HCT116 (cell line): ENCODE data around the gene MTERF4. TPM values are rescaled to one million over a fixed set of nuclear protein-coding genes. Genes with fewer than 3 reads are reported as not detected.

Experiments used
- ATAC-seq: fragments of 200-7000 bp; cut with Tn5 transposase; 2 replicates; pipeline ENCODE4 v1.9.1; 2020; ENCODE audit warnings: mild to moderate bottlenecking, moderate library complexity
- BruUV-seq: library from RNA; stranded (reverse); fragments of 400-500 nt; replicated peaks from 2 replicates; lab custom pipeline; 2021; lab: Mats Ljungman, UMichigan
- CTCF ChIA-PET: fragments of 300-600 bp; sonication (Branson Sonifier 250); formaldehyde crosslinking; loops from one replicate; lab custom pipeline; 2021; ENCODE audit warnings: antibody characterized with exemption; lab: Charles Lee
- POLR2A ChIA-PET: fragments of 300-600, 350-600 bp; sonication (Branson Sonifier 250); formaldehyde crosslinking; loops from one replicate; lab custom pipeline; 2021; ENCODE audit warnings: antibody characterized with exemption; lab: Charles Lee
- RAD21 ChIA-PET, 2 experiments: fragments of 300-600 bp; sonication (Branson Sonifier 250); formaldehyde crosslinking; loops; one replicate each; lab custom pipeline; 2023; ENCODE audit warnings: low total read pairs in 2 of 2; ENCODE audit not compliant: uncharacterized antibody in 2 of 2, unreplicated experiment in 2 of 2, low non-redundant PET in 1 of 2; lab: Charles Lee
- DNase-seq: peaks from one replicate; pipeline ENCODE4 v3.0.0-alpha.2; 2010; ENCODE audit warnings: low read depth, low spot score
- H2AFZ ChIP-seq: fragments of 200-600 bp; shearing (Covaris generic), sonication (generic); 2 replicates; pipeline ENCODE4 v1.6.1; 2017; ENCODE audit warnings: low read depth, mixed run types, mixed read lengths, antibody characterized with exemption, low read length; ENCODE audit not compliant: poor library complexity, severe bottlenecking
- H3K27ac ChIP-seq: 2 replicates; pipeline ENCODE4 v1.5.1; 2012; ENCODE audit warnings: low read depth, low read length
- H3K27me3 ChIP-seq: fragments of 200-600 bp; sonication (generic); 2 replicates; pipeline ENCODE4 v1.6.1; 2016; ENCODE audit warnings: mixed run types, low read length, mixed read lengths; ENCODE audit not compliant: insufficient read depth
- H3K36me3 ChIP-seq, 2 experiments: fragments of 200-500 bp in 1 of 2; fragments of 200-600 bp in 1 of 2; sonication (Bioruptor generic) in 1 of 2; sonication (generic) in 1 of 2; 2 replicates each; pipeline versions ENCODE4 v1.5.1 to v1.6.1; 2014 to 2016; ENCODE audit warnings: low read length in 2 of 2, inconsistent platforms in 1 of 2, mixed read lengths in 1 of 2, mixed run types in 1 of 2; ENCODE audit not compliant: insufficient read depth in 2 of 2, control insufficient read depth in 1 of 2
- H3K4me1 ChIP-seq, 2 experiments: fragments of 200-600 bp in 1 of 2; sonication (generic) in 1 of 2; 2 replicates each; pipeline versions ENCODE4 v1.5.1 to v1.6.1; 2012 to 2017; ENCODE audit warnings: low read length in 2 of 2, inconsistent platforms in 1 of 2, mild to moderate bottlenecking in 1 of 2, mixed read lengths in 1 of 2, mixed run types in 1 of 2, moderate library complexity in 1 of 2; ENCODE audit not compliant: insufficient read depth in 2 of 2, control insufficient read depth in 1 of 2
- H3K4me2 ChIP-seq: fragments of 200-600 bp; sonication (generic); 2 replicates; pipeline ENCODE4 v1.6.1; 2017; ENCODE audit warnings: mixed run types, low read length, mixed read lengths
- H3K4me3 ChIP-seq, 2 experiments: fragments of 200-600 bp in 1 of 2; sonication (generic) in 1 of 2; replicated peaks in 1 of 2; 2 replicates each; pipeline ENCODE4 v1.5.1; 2011 to 2016; ENCODE audit warnings: low read length in 2 of 2, control low read depth in 1 of 2, low read depth in 1 of 2, mild to moderate bottlenecking in 1 of 2, mixed read lengths in 1 of 2, mixed run types in 1 of 2
- H3K79me2 ChIP-seq: fragments of 200-600 bp; sonication (generic); 2 replicates; pipeline ENCODE4 v1.6.1; 2017; ENCODE audit warnings: mild to moderate bottlenecking, mixed run types, low read length, moderate library complexity, mixed read lengths; ENCODE audit not compliant: insufficient read depth
- H3K9ac ChIP-seq: fragments of 200-600 bp; sonication (generic); 2 replicates; pipeline ENCODE4 v1.6.1; 2016; ENCODE audit warnings: low read length, mixed read lengths
- H3K9me2 ChIP-seq: fragments of 200-600 bp; sonication (generic), shearing (Covaris generic); 2 replicates; pipeline ENCODE4 v1.6.1; 2017; ENCODE audit warnings: mixed run types, mild to moderate bottlenecking, moderate library complexity; ENCODE audit not compliant: insufficient read depth
- H3K9me3 ChIP-seq, 2 experiments: fragments of 200-500 bp in 1 of 2; fragments of 200-600 bp in 1 of 2; sonication (Bioruptor generic) in 1 of 2; sonication (generic) in 1 of 2; 2 replicates each; pipeline ENCODE4 v1.6.1; 2014 to 2017; ENCODE audit warnings: low read length in 2 of 2, mixed read lengths in 2 of 2, inconsistent platforms in 1 of 2, low read depth in 1 of 2, mild to moderate bottlenecking in 1 of 2, mixed run types in 1 of 2, moderate library complexity in 1 of 2; ENCODE audit not compliant: control insufficient read depth in 1 of 2, insufficient read depth in 1 of 2
- H4K20me1 ChIP-seq: fragments of 200-600 bp; sonication (generic), shearing (Covaris generic); 2 replicates; pipeline ENCODE4 v1.6.1; 2017; ENCODE audit warnings: mixed run types, mild to moderate bottlenecking, moderate library complexity; ENCODE audit not compliant: insufficient read depth
- CEBPB ChIP-seq: IDR thresholded peaks from 2 replicates; pipeline ENCODE4 v1.6.1; 2012; ENCODE audit warnings: low read depth
- EGR1 ChIP-seq: IDR thresholded peaks from 2 replicates; pipeline ENCODE4 v1.6.1; 2012; ENCODE audit warnings: low read depth
- JUND ChIP-seq: IDR thresholded peaks from 2 replicates; pipeline ENCODE4 v1.6.1; 2012
- MAX ChIP-seq: IDR thresholded peaks from 2 replicates; pipeline ENCODE4 v1.6.1; 2012
- POLR2A ChIP-seq: IDR thresholded peaks from 2 replicates; pipeline ENCODE4 v1.7.0; 2011; ENCODE audit warnings: borderline replicate concordance; ENCODE audit not compliant: insufficient read depth, insufficient read length; ENCODE audit errors: extremely low read depth
- POLR2AphosphoS5 ChIP-seq: IDR thresholded peaks from 2 replicates; pipeline ENCODE4 v1.6.1; 2011; ENCODE audit warnings: mild to moderate bottlenecking, low read depth, low read length, moderate library complexity
- SRF ChIP-seq: IDR thresholded peaks from 2 replicates; pipeline ENCODE4 v1.6.1; 2012; ENCODE audit warnings: low read depth
- TCF7L2 ChIP-seq: IDR thresholded peaks from 2 replicates; pipeline ENCODE4 v1.7.0; 2011; ENCODE audit warnings: borderline replicate concordance, inconsistent platforms; ENCODE audit not compliant: insufficient read depth, insufficient read length; ENCODE audit errors: extremely low read depth
- ZBTB33 ChIP-seq: IDR thresholded peaks from 2 replicates; pipeline ENCODE4 v1.6.1; 2011; ENCODE audit warnings: mild to moderate bottlenecking, low read length, moderate library complexity; ENCODE audit not compliant: insufficient replicate concordance; ENCODE audit errors: extremely low read depth
- intact Hi-C: fragments of 100-400 bp; cut with micrococcal nuclease; formaldehyde crosslinking; loops from 2 replicates; pipeline ENCODE4 v1.10.0; 2022
- total RNA-seq: library from RNA; stranded (reverse); gene quantifications from one replicate; pipeline ENCODE4 v1.2.1, GENCODE V29; 2021; ENCODE audit not compliant: unreplicated experiment

MTERF4 gene
- total RNA-seq, 1 experiment from 2014 or later = 25.5 TPM

GRCh38 chr2:241051578-241052487 lies 50.3 kb downstream of the MTERF4 start:
- CTCF ChIA-PET = no interaction called here
- POLR2A ChIA-PET = no interaction called here
- RAD21 ChIA-PET = no interaction called here
- no peak for ATAC-seq
- H3K27ac ChIP-seq = no peak overlapping the region
- no TSS peak for BruUV-seq
- no peak overlapping the region for H2AFZ ChIP-seq
- no peak overlapping the region for H3K4me2 ChIP-seq
- H3K79me2 ChIP-seq = no peaks in the 10 kb centered on the region
- TF ChIP-seq JUND (no peak), ZBTB33 (no peak), MAX (no peak), CEBPB (no peak), POLR2AphosphoS5 (no peak), TCF7L2 (no peak), EGR1 (no peak), POLR2A (no peak), SRF (no peak)
- TF ChIP-seq, all 23 proteins: peak for 0
- Histone ChIP-seq H3K9me3 (no peaks in the 10 kb centered on the region), H3K4me3 (no peak overlapping the region), H3K4me1 (no peaks in the 10 kb centered on the region), H3K9ac (no peak overlapping the region), H3K27me3 (no peaks in the 10 kb centered on the region), H3K36me3 (no peaks in the 10 kb centered on the region), H4K20me1 (no peaks in the 10 kb centered on the region), H3K9me2 (no peaks in the 10 kb centered on the region)
- no peak for DNase-seq
- intact Hi-C loops = no loop called here
